Measurements from ENCODE around the gene IGFN1. TPM values are rescaled to one million over a fixed set of nuclear protein-coding genes. Genes with fewer than 3 reads are reported as not detected.

Gene IGFN1
- total and polyA plus RNA-seq, 2 of the 8 experiments (the other 6 are each of a cell fraction or from before 2014, with no cell fraction given), result not detected

GRCh38 chr1:201156819-201157218 lies 33.8 kb upstream of the IGFN1 start (continued):
- no peak for TF ChIP-seq FOSL1 (IDR thresholded peaks at IDR 0.05; ENCODE audit: insufficient read depth, low read depth, low read length)
- TF ChIP-seq CEBPB (IDR thresholded peaks at IDR 0.05; ENCODE audit: low read depth, low read length), result no peak
- no peak for TF ChIP-seq EGR1 (IDR thresholded peaks at IDR 0.05; ENCODE audit: borderline replicate concordance, low read depth, low read length)

All from H1 (cell line).